GM19023 (cell line): Measurements from ENCODE around the gene TUBB2B.

Source experiments
- ATAC-seq: cut with Tn5 transposase; IDR thresholded peaks from one replicate; pipeline ENCODE4 v1.9.1; 2021; ENCODE audit warnings: mild to moderate bottlenecking, moderate library complexity; ENCODE audit not compliant: unreplicated experiment

Gene TUBB2B

DNA sequence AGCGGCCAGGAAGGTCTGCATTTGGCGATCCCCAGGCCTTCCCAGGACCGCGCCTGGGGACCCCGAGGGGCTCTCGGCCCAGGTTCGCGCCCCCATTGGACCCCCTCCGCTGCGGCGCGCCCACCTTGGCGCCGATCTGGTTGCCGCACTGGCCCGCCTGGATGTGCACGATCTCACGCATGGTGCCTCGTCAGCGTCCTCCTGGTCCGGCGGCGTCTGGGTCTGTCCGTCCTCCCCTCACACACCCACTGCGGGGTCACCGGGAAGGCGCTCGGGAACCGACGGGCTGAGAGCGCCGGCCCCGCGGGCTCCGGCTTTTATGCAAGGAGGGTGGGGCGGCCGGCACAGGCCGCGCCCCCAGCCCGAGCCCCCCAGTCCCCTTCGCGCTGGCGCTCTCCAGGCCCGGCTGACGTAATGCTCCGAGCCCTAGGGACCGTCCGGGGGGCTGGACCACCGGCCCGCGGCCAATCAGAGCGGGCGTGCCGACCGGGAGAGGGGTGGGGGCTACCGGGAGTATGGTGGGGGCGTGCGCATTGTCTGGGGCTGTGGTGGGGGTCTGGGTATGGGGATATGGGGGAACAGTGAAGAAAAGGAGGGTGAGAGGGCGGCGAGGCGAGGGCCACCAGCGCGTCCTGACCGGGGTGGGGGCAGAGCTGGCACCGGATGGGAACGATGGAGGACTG lies at the start of gene TUBB2B:
TSS of gene TUBB2B (minus strand) at position 291 of the 683 bp plus-strand sequence. CDS start at position 181, 110 bp downstream.
- no peak for ATAC-seq

DNA sequence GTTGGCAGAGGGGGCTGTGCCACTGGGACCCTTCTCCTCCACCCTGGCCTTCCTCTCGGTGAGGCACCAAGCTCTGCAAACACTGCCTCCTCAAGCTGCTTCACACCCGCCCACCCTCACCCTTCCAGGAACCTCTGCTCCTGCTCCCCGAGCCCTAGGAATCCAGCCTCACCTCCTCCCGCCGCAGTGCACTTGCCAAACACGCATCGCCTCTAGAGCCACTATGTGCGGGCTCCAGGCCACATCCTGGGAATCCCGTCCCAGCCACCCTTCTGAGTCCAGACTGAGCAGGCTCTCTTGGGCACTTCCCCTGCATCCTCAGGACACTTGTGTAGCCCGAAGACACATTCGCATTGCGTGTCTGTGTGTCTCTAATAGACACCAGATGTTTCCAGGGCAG lies 49.8 kb upstream of the TUBB2B start:
- ATAC-seq = no peak

DNA sequence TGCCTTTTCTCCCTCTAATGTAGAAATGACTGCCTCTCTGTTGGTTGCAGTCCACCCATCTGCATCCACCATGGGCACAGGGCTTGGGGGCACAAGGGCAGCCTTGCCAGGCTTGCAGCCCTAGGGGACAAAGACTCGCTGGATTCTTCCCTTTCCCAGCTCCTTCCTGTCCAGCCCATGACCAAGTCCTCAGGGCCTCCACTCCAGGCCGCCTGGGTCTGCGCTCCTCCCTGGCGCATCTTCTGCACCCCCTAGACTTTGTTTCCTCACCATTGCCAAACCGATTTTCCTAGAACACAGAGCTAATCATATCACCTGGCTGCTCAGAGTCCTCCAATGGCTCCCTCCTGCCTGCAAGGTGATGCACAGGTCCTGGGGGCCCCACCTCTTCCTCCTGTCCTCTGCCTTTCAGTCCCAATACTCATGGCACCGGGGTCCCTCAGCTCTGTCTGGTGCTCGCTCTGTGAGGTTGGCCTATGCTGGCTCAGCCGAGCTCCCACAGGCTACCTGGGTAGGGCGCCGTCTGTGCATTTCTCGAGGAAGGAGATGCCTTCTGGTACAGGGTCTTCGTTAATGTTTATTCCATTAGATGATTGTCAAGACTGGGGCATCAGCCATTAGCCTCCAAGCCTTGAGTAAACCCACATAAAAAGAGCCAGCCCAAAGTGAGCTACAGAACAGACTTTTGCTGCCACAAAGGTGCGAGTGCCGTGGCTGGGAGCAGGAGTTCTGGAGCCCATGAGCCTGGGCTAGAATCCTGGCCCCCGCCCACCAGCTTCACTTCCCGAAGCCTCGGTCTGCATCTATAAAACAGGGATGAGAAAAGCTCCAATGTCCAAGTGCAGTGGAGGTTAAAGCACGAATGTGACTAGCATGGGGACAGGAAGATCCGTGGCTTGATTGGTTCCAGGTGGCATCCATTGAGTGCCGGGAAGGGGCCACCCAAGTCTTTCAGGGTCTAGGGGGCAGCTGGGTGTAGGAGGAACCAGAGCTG lies 49.0 kb upstream of the TUBB2B start:
- ATAC-seq = no peak

DNA sequence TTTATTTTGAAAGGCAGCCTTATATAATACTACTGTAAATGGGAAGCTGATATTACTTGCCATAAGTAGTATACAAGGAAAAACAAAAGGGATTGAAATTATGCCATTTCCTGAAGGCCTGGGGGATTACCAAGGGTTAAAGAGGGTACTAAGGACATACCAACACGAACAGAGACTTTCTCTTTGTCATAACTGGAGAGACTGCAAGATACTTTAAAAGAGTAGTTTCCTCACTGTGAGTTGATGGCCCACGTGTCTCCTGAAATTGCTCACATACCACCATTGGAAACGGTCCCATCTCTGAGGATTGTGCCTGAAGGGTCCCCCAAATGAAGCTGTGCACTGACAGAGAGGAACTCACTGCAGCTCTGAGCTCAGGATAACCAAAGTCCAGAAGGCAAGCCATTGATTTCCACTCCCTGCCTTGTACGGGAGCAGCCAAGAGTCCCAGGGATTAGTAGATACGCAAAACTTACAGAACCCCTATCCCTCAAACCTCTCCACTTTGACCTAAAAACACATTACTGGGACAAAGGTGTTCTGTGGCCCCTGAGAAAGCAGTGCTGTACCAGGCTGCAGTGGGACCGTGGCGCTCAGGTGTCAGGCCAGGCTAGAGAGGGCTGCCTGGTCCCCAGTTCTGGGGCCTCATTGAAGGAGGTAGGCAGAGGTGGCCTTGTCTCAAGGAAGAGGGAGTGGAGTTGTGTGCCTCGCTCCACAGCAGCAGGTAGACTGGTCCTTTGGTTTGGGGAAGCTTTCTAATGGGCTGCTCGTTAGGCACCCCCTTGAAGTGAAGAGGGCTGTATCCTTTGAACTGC lies 46.5 kb upstream of the TUBB2B start:
- ATAC-seq = no peak

DNA sequence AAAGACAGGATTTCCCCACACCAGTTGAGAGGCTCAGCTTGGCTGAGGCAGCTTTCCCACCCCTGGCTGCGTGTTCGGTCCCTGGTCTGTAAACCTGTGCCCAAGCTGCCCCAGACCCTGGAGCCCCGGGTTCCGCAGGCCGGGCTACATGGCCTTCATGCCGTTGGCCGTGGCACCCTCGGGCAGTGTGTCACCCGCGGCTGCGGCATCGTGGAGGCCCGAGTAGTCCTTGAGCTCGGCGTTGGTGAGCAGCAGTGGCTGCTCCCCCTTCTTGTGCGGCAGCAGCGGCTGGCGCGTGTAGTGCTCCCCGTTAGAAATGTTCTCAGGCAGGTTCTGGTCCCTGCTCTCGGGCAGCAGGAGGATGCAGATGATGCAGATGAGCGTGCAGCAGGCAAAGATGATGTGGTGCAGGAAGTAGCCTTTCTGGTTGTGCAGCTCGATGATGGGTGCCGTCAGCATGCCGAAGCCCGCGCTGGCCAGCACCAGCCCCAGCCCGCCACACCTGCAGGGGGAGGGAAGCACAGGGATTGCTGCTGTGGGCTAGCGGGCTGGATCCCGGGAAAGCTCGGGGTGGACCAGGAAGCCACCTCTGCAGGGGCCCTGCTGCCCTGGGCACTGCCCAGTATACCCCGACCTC lies 45.6 kb upstream of the TUBB2B start:
- ATAC-seq = no peak

DNA sequence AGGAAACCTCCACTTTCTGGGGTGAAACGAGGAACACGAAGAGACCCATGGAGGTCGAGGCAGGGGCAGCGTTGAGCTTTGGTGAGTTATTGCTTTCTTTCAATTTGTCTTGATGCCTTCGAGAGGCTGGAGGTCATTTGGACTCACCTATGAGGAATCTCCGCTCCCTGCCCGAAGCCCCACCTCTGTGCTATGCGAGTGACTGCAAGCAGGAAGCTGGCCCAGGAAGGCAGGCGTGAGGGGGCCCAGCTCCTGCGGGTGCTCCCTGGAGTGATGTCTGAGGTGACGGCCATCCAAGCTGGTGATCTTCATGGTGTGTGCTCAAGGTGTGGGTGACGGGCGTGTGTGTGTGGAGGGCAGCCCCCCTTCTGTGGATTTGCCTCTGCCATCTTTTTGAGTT lies 44.3 kb upstream of the TUBB2B start:
- no peak for ATAC-seq

DNA sequence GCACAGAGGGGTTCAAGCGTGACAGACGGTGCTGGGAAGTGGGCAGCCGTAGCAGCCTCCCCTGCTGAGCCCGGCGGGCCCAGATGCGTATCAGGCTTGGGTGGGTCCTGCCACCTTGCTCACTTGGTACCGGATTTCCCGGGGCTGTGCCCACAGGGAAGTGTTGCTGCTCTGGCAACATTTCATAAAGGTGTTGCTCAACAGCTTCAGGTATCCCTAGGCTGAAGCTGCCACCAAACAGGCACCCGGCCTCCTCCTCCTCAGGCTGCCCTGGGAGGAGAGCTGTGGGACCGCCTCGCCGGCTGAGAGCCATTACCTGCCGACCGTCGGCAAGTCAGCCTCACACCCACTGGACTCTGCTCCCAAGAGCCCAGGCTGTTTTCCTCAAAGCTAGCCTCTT lies 42.8 kb upstream of the TUBB2B start:
- no peak for ATAC-seq

DNA sequence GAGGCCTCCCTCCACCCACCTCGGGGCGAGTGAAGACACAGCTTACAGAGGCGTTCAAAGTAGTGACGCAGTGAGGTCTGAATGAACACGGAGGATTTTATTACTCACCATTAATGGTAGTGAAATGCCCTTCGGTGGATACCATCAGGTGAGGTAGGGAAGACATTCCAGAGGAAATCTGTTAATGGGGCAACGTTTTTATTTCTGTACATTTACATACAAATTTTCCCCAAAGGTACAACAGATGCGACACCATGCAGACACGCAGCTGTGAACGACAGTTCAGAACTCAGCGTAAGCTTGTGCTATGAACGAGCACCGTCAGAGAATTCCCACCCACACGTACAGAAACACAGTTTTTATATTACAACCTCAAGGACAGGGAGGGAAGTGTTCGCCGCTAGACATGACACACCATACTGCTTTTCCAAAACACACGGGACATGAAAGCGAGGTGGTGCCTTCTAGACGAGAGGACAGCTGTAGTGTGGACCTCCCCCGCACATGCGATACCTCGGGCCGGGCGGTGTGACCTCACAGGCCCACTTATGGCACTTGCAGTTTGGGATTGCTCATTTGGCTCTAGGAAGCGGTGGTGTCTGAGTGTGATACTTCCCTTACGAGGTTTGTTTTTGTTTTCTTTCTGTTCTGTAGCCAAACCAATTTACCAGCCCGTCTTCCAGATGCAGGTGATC lies 42.0 kb upstream of the TUBB2B start:
- ATAC-seq = no peak

DNA sequence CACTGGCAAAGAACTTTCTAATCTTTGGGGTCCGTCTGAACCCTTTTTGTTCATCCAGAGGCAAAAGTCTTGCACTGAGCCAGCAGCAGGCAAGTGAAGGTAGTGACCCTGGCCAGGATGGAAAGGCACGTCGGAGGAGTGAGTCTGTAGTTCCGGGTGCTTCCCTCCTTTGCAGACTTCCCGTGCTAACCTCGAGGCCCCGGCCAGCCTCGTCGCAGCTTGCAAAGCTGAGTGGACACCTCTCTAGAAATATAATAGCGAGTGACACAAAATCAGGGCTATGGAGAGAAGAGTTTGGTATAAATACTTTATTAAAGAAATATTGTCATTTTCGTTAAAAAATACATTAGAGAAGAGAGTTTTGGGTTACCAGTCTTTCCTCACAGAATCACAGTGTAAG lies 41.2 kb upstream of the TUBB2B start:
- ATAC-seq = no peak

DNA sequence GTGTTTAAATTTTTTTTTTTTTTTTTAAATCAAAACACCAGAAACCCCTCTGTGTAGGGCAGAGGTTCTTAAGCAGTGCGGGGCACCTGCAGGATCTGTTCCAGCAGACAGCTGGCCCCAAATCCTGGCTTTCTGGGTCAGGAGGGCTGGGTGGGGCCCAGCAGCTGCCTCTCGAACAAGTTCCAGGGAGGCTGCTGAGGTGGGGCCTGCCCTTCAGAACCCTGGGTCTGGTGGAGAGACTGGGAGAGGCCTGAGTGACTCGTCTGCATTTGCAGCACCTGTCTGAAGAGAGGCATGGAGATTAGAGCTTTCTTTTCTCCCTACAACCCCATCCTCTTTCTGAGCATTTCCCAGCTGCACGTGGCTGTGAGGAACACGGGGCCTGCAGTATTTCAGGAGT lies 39.7 kb upstream of the TUBB2B start:
- no peak for ATAC-seq

DNA sequence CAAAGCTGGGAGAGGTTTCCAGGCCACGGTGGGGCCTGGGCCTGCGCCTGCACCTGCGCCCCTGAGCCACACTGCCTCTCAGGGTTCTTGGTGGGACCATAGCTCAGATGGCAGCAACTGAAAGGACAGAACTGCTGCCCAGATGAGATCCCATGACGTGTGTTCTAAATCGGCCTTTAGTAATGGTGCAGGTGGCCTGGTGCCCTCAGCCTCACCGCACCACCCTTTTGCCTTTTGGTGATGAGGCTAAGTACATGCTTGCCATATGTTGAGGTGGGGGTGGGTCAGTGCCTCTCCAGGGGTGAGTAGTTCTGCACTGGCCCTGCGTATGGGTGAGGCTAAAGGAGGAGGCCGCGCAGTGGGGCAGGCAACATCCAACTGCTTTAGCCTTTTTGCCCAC lies 38.7 kb upstream of the TUBB2B start:
- no peak for ATAC-seq

DNA sequence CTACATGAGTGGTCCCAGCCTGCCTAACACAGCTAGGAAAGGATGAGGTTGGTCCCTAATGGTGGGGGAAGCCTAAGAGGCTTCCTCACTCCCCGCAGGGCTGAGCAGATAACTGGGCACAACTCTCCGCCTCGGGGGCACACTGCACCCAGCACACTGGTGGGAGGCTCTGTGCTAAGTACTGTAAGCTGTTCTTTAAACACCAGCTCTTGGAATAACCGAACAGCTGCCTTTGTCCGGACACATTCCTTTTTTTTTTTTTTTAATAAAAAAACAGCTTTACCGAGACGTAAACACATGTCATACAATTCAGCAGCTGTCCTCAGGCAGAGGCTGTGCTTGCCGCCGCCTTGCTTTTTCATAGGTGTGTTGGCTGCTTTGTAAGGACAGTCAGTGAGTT lies 38.2 kb upstream of the TUBB2B start:
- no peak for ATAC-seq

DNA sequence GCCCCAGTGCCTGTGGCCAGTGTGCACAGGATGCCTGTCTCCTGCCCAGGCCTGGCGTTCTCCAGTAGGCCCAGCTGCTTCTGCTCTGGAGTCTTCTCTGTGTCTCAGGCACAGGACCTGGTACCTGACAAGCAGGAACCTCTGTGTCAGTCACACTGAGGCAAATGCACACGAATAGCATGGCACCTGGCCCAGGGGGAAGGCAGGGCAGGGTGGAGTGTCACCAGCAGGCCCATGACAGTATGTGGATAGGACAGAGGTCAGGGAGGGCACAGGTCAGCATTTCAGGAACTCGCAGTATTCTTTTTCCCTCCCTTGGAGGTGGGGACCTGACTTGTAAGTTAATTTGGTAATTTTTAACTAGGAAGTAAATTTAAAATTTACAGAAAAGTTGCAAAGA lies 36.9 kb upstream of the TUBB2B start:
- ATAC-seq = no peak

DNA sequence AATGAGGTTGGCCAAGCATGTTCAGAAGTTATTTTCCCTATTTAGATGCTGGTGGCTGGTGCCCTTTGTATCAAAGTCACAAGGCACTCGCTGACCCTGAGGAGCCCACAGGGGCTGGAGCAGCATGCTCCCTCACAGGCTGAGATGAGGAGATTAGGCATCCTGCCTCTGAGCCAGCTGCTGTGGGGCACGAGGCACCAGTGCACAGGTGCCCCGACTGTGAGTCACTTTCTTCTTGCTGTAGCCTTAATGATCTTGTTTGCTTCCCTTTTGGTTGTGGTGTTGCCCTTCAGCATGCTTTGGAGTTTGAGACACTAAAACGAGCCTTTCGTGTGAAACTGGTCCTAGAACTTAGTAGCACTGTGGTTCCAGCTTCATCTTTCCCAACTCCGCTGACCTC lies 35.6 kb upstream of the TUBB2B start:
- no peak for ATAC-seq

DNA sequence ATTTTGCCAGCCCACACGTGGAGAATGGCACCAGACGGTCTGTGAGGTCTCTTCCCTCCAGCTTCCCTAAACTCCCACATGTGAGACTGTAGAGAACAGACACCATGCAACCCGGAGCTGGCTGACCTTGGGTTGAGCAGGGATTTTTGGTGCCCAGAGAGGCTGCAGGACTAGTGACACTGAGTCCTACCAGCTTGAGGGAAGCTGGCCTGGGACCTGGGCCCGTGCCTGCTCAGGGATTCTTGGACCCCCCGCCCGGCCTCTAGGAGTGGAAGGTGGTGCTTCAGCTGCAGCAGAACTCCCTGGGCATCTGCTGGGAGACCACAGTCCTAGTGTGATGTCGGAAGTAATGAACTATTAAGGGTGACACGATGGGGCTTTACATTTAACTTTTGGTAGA lies 34.5 kb upstream of the TUBB2B start:
- ATAC-seq = no peak

DNA sequence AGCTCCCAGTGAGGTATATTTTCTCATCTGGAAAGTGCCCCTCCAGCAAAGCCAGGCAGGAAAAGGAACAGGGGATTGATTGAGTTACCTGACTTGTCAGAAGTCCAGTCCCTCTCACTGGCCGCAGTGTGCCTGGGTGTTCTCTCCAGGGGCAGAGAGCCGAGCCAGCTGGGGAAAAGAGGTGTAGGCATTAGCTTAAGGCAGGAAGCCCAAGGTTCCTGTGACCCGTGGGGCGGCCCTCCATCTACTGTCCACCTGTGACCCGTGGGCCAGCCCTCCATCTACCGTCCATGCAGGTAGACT lies 34.0 kb upstream of the TUBB2B start:
- no peak for ATAC-seq

DNA sequence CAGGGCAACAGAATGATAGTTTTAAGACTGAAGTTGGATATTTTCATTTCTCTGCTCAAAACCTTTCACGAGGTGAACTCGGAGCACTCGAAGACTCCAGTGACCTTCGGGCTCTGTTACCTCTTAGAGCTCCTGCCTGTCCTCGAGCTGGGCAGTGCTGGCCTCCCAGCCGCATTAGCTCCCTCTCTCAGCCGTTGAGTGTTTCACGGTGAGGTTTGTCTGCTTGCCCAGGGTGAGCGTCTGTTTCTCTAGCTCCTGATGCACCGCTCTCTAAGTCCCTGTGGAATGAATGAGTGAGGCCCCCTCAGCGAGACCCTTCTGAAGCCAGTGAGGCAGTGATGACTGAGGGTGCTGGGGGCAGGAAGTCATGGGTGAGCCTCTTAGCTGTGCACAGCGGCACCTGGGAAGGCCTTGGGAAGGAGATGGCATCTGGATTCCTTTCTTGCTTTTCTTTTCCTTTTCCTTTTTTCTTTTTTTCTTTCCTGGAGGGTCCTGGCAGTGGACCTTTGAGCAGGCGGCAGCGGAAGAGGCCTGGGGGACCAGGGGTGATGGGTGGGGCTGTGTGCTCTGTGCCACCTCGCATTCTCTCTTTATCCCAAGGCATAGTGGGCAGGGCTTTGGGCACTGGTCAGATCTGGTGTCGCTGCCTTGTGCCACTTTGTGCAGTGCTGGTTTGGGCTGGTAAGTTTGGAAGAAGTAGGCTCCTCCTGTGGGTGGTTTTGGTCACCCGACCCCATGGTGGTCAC lies 33.5 kb upstream of the TUBB2B start:
- no peak for ATAC-seq

DNA sequence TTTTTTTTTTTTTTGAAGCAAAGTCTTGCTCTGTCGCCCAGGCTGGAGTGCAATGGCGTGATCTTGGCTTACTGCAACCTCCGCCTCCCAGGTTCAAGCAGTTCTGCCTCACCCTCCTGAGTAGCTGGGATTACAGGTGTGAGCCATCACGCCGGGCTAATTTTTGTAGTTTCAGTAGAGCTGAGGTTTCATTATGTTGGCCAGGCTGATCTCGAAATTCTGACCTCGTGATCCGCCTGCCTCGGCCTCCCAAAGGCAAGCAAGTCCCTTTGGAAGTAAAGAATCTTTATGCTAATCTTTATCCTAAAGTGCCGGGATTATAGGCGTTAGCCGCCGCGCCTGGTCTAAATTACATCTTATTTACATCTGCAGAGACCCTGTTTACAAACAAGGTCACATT lies 32.8 kb upstream of the TUBB2B start:
- no peak for ATAC-seq

DNA sequence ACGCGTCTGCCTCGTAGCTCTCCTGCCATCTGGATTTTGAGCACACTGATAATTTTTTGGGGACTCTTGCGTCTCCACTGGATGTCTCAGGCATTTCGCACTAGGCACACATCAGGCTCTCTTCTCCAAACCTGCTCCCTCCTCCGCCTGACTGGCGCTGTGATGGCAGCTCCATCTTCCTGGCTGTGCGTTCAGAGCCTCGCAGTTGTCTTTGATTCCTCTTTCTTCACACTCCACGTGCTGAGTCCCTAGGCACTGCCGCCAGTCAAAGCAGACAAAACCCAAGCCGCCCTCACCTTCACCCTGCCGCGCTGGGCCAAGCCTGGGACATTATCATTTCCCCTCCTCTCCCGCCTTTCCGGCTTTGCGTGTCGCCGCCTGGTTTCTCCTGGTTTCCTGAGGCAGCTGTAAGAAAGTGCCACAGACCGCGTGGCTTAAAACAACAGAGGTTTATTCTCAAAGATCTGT lies 32.1 kb upstream of the TUBB2B start:
- peak; percentile 27 for ATAC-seq
